Non-pigmented ciliary epithelial cell (primary cell): ENCODE measurements around the gene NFU1.
"Not testable (repeated sequence)": the region's sequence is repeated elsewhere in the genome, so short reads cannot be mapped to it uniquely, and the experiment has no call there.

Experiments
- DNase-seq: peaks from one replicate; pipeline ENCODE4 v3.0.0-alpha.2; 2010; ENCODE audit warnings: low read depth

NFU1 gene

GRCh38 chr2:69450735-69451416 lies 13.6 kb upstream of the NFU1 start:
- DNase-seq, result no peak

GRCh38 chr2:69449906-69450305 lies 12.7 kb upstream of the NFU1 start:
- no peak for DNase-seq

- not testable (repeated sequence) for DNase-seq
These were observed 6.4 kb upstream of the NFU1 start for GRCh38 chr2:69443673-69444072.

GRCh38 chr2:69439499-69439898 lies 2.3 kb upstream of the NFU1 start:
- not testable (repeated sequence) for DNase-seq

GRCh38 chr2:69438580-69438979 lies 1.3 kb upstream of the NFU1 start:
- DNase-seq, result no peak

GRCh38 chr2:69437751-69438154 lies 518 bp upstream of the NFU1 start:
- no peak for DNase-seq

GRCh38 chr2:69436596-69436937 lies 668 bp downstream of the NFU1 start:
- DNase-seq, result no peak

- no peak for DNase-seq
These were observed 2.5 kb downstream of the NFU1 start for GRCh38 chr2:69434753-69435152.

- no peak for DNase-seq
These were observed 7.6 kb downstream of the NFU1 start for GRCh38 chr2:69429491-69430183.

GRCh38 chr2:69428981-69429380 lies 8.3 kb downstream of the NFU1 start:
- DNase-seq, result no peak

- DNase-seq, result no peak
These were observed 12.8 kb downstream of the NFU1 start for GRCh38 chr2:69424419-69424818.

- DNase-seq, result no peak
These were observed 15.0 kb downstream of the NFU1 start for GRCh38 chr2:69422198-69422597.

- not testable (repeated sequence) for DNase-seq
These were observed 18.1 kb downstream of the NFU1 start for GRCh38 chr2:69419111-69419510.

- no peak for DNase-seq
These were observed 21.1 kb downstream of the NFU1 start for GRCh38 chr2:69416147-69416546.

- no peak for DNase-seq
These were observed 26.1 kb downstream of the NFU1 start for GRCh38 chr2:69411120-69411519.

GRCh38 chr2:69405306-69405705 lies 31.9 kb downstream of the NFU1 start:
- no peak for DNase-seq

- no peak for DNase-seq
These were observed 37.1 kb downstream of the NFU1 start for GRCh38 chr2:69400121-69400520.

GRCh38 chr2:69397234-69397633 lies 40.0 kb downstream of the NFU1 start:
- no peak for DNase-seq

- no peak for DNase-seq
These were observed 41.4 kb downstream of the NFU1 start for GRCh38 chr2:69395866-69396265.

- no peak for DNase-seq
These were observed 43.3 kb downstream of the NFU1 start for GRCh38 chr2:69393963-69394362.

- no peak for DNase-seq
These were observed 46.8 kb downstream of the NFU1 start for GRCh38 chr2:69390471-69390870.

- DNase-seq, result no peak
These were observed 47.2 kb downstream of the NFU1 start for GRCh38 chr2:69390001-69390400.

GRCh38 chr2:69389271-69389670 lies 48.0 kb downstream of the NFU1 start:
- DNase-seq, result no peak
